AG04450 (cell line): ENCODE results near the gene RHOV. TPM values are rescaled to one million over a fixed set of nuclear protein-coding genes. Genes with fewer than 3 reads are reported as not detected.

Source experiments
- CTCF ChIA-PET: fragments of 300-600, 350-600 bp; formaldehyde crosslinking; extraction: SDS; loops from one replicate; lab custom pipeline; 2022; ENCODE audit warnings: antibody characterized with exemption, inconsistent platforms; lab: Charles Lee
- POLR2A ChIA-PET: fragments of 350-600 bp; formaldehyde crosslinking; extraction: SDS; loops from one replicate; lab custom pipeline; 2021; ENCODE audit warnings: antibody characterized with exemption, inconsistent platforms; lab: Yijun Ruan, JAX
- DNase-seq: peaks from one replicate; pipeline ENCODE4 v3.0.0-alpha.2; 2011; ENCODE audit warnings: low read depth, low spot score
- H3K27ac ChIP-seq: one replicate; pipeline ENCODE4 v1.5.1; 2012; ENCODE audit warnings: low read depth, low read length, control low read depth
- H3K27me3 ChIP-seq: one replicate; pipeline ENCODE4 v1.6.0; 2012; ENCODE audit warnings: low read length; ENCODE audit not compliant: control insufficient read depth, insufficient read depth
- H3K4me3 ChIP-seq: 2 replicates; pipeline ENCODE4 v1.5.1; 2011; ENCODE audit warnings: mild to moderate bottlenecking, low read depth, low read length, control low read depth
- H3K9me3 ChIP-seq: 2 replicates; pipeline ENCODE4 v1.5.1; 2012; ENCODE audit warnings: low read length; ENCODE audit not compliant: control insufficient read depth, insufficient read depth
- CTCF ChIP-seq: IDR thresholded peaks from 2 replicates; pipeline ENCODE4 v1.5.1; 2011; ENCODE audit warnings: low read depth, low read length, control low read depth, inconsistent platforms
- polyA plus RNA-seq: library from polyadenylated mRNA; depleted of rRNA; stranded (reverse); fragments of >200 nt; gene quantifications from 2 replicates; pipeline ENCODE4 v1.2.3, GENCODE V29; 2011

The RHOV gene
- polyA plus RNA-seq, 1 experiment = 0.04 TPM

- no peak for DNase-seq
- ChIA-PET CTCF (interaction anchor here (5.4 kb wide), 1 partner anchor 13 kb away, joined by 44 read pairs; no protein-coding TSS in a partner anchor), POLR2A (no interaction called here)
- H3K4me3 ChIP-seq = no peak overlapping the region
- TF ChIP-seq CTCF = no peak
- H3K27ac ChIP-seq = no peak overlapping the region
- H3K9me3 ChIP-seq = no peaks in the 10 kb centered on the region
- H3K27me3 ChIP-seq = peaks cover 43% of the 10 kb centered on the region
Measured at GRCh38 chr15:40845511-40846284, 28.3 kb downstream of the RHOV start.

- H3K9me3 ChIP-seq = no peaks in the 10 kb centered on the region
- H3K4me3 ChIP-seq = peak overlapping the region; percentile 39
- H3K27ac ChIP-seq = no peak overlapping the region
- ChIA-PET POLR2A (no interaction called here), CTCF (interaction anchor here (1.5 kb wide), 1 partner anchor 13 kb away, joined by 8 read pairs; no protein-coding TSS in a partner anchor)
- TF ChIP-seq CTCF = no peak
- DNase-seq = no peak
- H3K27me3 ChIP-seq = peaks cover 38% of the 10 kb centered on the region
Measured at GRCh38 chr15:40845036-40845435, 29.0 kb downstream of the RHOV start.

GRCh38 chr15:40844696-40845030 lies 29.4 kb downstream of the RHOV start:
- TF ChIP-seq CTCF = no peak
- POLR2A ChIA-PET = no interaction called here
- peak overlapping the region; percentile 39 for H3K4me3 ChIP-seq
- peaks cover 37% of the 10 kb centered on the region for H3K27me3 ChIP-seq
- no peaks in the 10 kb centered on the region for H3K9me3 ChIP-seq
- CTCF ChIA-PET = interaction anchor here (0.9 to 1.5 kb wide), 2 partner anchors 11 to 13 kb away, joined by 4 to 8 read pairs; no protein-coding TSS in a partner anchor
- H3K27ac ChIP-seq = no peak overlapping the region
- no peak for DNase-seq

GRCh38 chr15:40843885-40844695 lies 29.9 kb downstream of the RHOV start, which contains the start of gene SPINT1:
Gene SPINT1, plus strand, starts transcription at chr15:40844048. Its CDS starts 507 bp downstream, at chr15:40844555.
- Histone ChIP-seq H3K27me3 (peaks cover 33% of the 10 kb centered on the region), H3K27ac (no peak within 1 kb of the TSS), H3K4me3 (peak within 1 kb of the TSS; percentile 39), H3K9me3 (no peaks in the 10 kb centered on the region)
- no peak for DNase-seq
- POLR2A ChIA-PET = interaction anchor here (0.6 kb wide), 1 partner anchor 110 kb away, joined by 3 read pairs; no protein-coding TSS in a partner anchor
- no peak for TF ChIP-seq CTCF
- CTCF ChIA-PET = interaction anchor here (0.9 to 1.5 kb wide), 3 partner anchors 11 to 14 kb away, joined by 3 to 8 read pairs (median 4); no protein-coding TSS in a partner anchor
